RWPE2 (cell line): ENCODE measurements around the gene ZWILCH.
A peak's percentile ranks its signal among the peaks of the same experiment; 100 is the strongest.

Experiments used
- ATAC-seq: fragments of 200-7000 bp; cut with Tn5 transposase; 3 replicates; pipeline ENCODE4 v1.9.1; 2021; ENCODE audit warnings: low read depth
- DNase-seq: peaks from one replicate; pipeline ENCODE4 v3.0.0-alpha.2; 2020; ENCODE audit warnings: low spot score
- H3K27ac ChIP-seq: fragments of 450-650 bp; 2 replicates; pipeline ENCODE4 v1.5.1; 2017; ENCODE audit warnings: mild to moderate bottlenecking; ENCODE audit not compliant: poor library complexity, severe bottlenecking
- H3K27me3 ChIP-seq: fragments of 250-450 bp; sonication (Bioruptor Pico); 2 replicates; pipeline ENCODE4 v1.5.1; 2021; ENCODE audit warnings: mild to moderate bottlenecking, moderate library complexity; ENCODE audit not compliant: insufficient read depth, poor library complexity, severe bottlenecking
- H3K36me3 ChIP-seq: fragments of 250-450 bp; sonication (Bioruptor Pico); 2 replicates; pipeline ENCODE4 v1.5.1; 2020; ENCODE audit warnings: low read depth, mild to moderate bottlenecking, moderate library complexity
- H3K4me1 ChIP-seq: fragments of 250-450 bp; sonication (Bioruptor Pico); 2 replicates; pipeline ENCODE4 v1.5.1; 2021; ENCODE audit warnings: mild to moderate bottlenecking, moderate library complexity; ENCODE audit not compliant: insufficient read depth, poor library complexity, severe bottlenecking
- H3K4me3 ChIP-seq: fragments of 250-450 bp; sonication (Bioruptor Pico); 2 replicates; pipeline ENCODE4 v1.5.1; 2021; ENCODE audit warnings: mild to moderate bottlenecking, moderate library complexity; ENCODE audit not compliant: severe bottlenecking
- H3K9me3 ChIP-seq: fragments of 250-450 bp; sonication (Bioruptor Pico); 2 replicates; pipeline ENCODE4 v1.5.1; 2021; ENCODE audit warnings: mild to moderate bottlenecking, moderate library complexity; ENCODE audit not compliant: severe bottlenecking
- TF ChIP-seq, protein P1 (sequence below): fragments of 450-650 bp; IDR thresholded peaks from one replicate; pipeline ENCODE4 v1.5.1; 2017; ENCODE audit warnings: mild to moderate bottlenecking, moderate library complexity; ENCODE audit not compliant: poor library complexity, severe bottlenecking

ZWILCH gene

DNA sequence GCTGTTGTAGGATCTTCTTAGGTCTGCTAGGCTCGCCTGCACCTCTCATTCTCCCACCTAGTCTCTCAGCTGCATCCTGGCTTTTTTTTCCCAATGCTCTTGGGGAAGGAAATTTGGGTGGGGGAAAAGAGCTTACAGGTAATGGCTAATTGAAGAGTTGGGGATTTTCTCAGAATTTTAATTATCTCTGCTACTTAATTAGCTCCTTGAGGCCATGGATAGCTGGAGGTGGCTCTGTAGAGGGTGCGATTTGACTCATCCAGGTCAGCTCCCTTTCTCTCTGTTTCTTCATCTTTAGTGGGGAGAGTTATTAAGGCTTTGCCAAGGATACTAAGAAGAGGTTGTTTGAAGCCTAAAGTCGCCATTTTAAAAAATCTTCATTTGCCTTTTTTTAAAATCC is 30.2 kb upstream of the ZWILCH start:
- Histone ChIP-seq H3K9me3 (no peaks in the 10 kb centered on the region), H3K27ac (no peak overlapping the region), H3K36me3 (peaks cover 41% of the 10 kb centered on the region), H3K4me3 (no peak overlapping the region), H3K27me3 (no peaks in the 10 kb centered on the region), H3K4me1 (peaks cover 8% of the 10 kb centered on the region)
- TF ChIP-seq, protein P1, sequence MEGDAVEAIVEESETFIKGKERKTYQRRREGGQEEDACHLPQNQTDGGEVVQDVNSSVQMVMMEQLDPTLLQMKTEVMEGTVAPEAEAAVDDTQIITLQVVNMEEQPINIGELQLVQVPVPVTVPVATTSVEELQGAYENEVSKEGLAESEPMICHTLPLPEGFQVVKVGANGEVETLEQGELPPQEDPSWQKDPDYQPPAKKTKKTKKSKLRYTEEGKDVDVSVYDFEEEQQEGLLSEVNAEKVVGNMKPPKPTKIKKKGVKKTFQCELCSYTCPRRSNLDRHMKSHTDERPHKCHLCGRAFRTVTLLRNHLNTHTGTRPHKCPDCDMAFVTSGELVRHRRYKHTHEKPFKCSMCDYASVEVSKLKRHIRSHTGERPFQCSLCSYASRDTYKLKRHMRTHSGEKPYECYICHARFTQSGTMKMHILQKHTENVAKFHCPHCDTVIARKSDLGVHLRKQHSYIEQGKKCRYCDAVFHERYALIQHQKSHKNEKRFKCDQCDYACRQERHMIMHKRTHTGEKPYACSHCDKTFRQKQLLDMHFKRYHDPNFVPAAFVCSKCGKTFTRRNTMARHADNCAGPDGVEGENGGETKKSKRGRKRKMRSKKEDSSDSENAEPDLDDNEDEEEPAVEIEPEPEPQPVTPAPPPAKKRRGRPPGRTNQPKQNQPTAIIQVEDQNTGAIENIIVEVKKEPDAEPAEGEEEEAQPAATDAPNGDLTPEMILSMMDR: no peak
- ATAC-seq (no peak), DNase-seq (peak; percentile 8)

DNA sequence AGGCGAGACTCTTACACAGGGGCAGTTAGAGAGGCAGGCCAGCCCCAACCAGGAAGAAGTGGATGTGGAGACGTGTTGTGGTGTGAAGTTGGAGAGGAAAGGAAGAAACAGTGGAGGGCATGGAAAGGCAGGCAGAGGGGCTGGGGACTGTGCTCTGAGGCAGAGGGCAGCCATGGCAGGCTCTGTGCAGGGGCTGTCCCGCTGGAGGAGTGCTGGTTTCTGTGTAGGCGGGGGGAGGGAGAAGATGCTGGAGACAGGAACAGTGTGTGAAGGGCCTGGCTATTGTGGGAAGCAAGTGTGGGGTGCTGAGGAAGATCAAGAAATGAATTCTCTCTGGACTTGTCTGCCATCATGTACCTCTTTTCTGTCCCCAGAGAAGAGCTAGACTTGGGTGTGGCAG is 28.6 kb upstream of the ZWILCH start:
- Histone ChIP-seq H3K27ac (no peak overlapping the region), H3K36me3 (peaks cover 40% of the 10 kb centered on the region), H3K27me3 (no peaks in the 10 kb centered on the region), H3K4me3 (no peak overlapping the region), H3K4me1 (peaks cover 23% of the 10 kb centered on the region), H3K9me3 (no peaks in the 10 kb centered on the region)
- no peak for ATAC-seq
- TF ChIP-seq, protein P1: no peak
- peak; percentile 54 for DNase-seq

DNA sequence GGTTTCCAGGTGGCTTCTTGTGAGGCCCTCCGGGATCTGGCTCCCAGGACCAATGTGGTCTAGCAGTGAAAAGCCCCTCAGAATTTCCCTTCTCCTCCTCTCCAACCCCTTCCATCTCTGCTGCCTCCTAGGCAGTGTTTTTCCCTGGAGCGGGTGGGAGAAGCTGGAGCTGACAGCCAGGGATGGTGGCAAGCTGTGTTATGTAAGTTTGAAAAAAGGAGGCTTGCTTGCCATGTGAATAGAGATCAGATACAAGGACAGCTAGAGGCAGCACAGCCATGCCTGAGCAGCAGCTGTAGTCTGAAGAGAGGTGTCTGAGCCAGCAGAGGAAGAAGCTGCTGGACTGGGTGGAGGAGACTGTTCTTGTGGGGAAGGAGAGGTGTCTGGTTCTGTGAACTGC is 28.1 kb upstream of the ZWILCH start:
- TF ChIP-seq, protein P1: no peak
- Histone ChIP-seq H3K27me3 (no peaks in the 10 kb centered on the region), H3K9me3 (no peaks in the 10 kb centered on the region), H3K27ac (no peak overlapping the region), H3K36me3 (peaks cover 43% of the 10 kb centered on the region), H3K4me3 (no peak overlapping the region), H3K4me1 (peaks cover 23% of the 10 kb centered on the region)
- ATAC-seq: no peak
- DNase-seq: peak; percentile 50

GRCh38 chr15:66480267-66480666 is 24.9 kb upstream of the ZWILCH start:
- Histone ChIP-seq H3K4me3 (no peak overlapping the region), H3K9me3 (no peaks in the 10 kb centered on the region), H3K27ac (peak overlapping the region; percentile 60), H3K27me3 (no peaks in the 10 kb centered on the region), H3K36me3 (peaks cover 50% of the 10 kb centered on the region), H3K4me1 (peaks cover 18% of the 10 kb centered on the region)
- DNase-seq (peak; percentile 41), ATAC-seq (peak; percentile 26; the same call in 1 of the 3 replicates)
- TF ChIP-seq, protein P1: no peak

DNA sequence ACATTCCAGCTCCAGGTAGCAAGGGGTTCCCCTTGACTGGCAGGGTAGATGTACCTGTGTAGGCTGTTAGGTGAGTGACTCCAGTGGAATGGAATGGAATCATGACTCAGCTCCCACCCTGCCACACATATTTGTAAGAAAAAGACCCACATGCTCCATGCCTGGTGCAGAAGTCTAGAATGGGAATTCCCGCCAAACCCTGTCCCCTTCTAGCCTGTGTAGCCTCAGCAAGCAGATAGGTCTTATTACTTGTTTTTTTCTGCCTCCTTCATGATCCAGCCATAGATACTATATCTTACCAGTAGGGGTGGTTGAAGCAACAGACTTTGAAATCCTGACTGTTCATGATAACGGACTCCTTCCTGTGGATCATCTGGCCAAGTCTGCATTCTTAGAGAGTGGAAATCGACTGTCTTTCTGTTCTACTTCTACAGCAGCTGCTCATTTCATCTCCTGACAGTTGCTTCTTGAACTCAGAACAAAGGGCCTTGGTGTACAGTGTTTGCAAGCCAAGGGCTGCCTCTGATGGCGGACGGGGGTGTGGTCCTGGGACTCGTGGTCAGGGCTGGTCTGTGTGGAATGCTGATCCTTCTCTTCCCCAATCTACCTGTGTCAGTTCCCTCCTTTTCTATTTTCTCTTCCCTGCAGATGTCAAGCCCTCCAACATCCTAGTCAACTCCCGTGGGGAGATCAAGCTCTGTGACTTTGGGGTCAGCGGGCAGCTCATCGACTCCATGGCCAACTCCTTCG is 23.8 kb upstream of the ZWILCH start:
- ATAC-seq (peak; percentile 94), DNase-seq (peak; percentile 83)
- peaks cover 18% of the 10 kb centered on the region for H3K4me1 ChIP-seq
- no peaks in the 10 kb centered on the region for H3K9me3 ChIP-seq
- H3K36me3 ChIP-seq: peaks cover 57% of the 10 kb centered on the region
- H3K27me3 ChIP-seq: no peaks in the 10 kb centered on the region
- no peak overlapping the region for H3K4me3 ChIP-seq
- TF ChIP-seq, protein P1: no peak
- peak overlapping the region; percentile 60 for H3K27ac ChIP-seq
